ENCODE results near the gene RNU5B-1. TPM values are rescaled to one million over a fixed set of nuclear protein-coding genes. Genes with fewer than 3 reads are reported as not detected.
"Not testable (repeated sequence)": the region's sequence is repeated elsewhere in the genome, so short reads cannot be mapped to it uniquely, and the experiment has no call there.

The RNU5B-1 gene
- total RNA-seq, 6 experiments from 2014 or later, result 8.6 to 18.0 (median 10.5) TPM; not detected in 3

DNA sequence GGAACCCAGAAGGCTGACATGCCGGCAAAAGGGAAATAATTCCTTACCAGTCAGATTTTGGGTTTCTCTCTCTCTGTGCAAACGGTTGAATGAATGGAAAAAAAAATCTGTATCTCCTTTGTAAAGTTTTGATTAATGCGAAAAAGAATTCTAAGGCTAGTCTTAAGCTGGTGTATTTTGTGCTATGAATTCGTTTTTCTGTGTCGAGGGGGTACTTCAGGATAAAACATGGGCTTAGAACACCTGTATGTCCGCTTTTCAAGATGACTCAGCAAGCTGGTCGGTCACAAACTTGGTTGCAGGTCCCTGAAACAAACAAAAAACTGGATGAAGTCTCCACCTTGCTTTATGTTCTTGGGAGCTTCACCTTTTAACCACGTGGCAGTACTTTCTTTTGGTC lies 44.9 kb downstream of the RNU5B-1 start:
- H3K4me1 Mint-ChIP-seq (ENCODE audit: low read depth), result no peaks in the 10 kb centered on the region
- peaks cover 2% of the 10 kb centered on the region; the same call in 1 of the 2 replicates for H3K36me3 Mint-ChIP-seq (ENCODE audit: low read depth)
- H3K27ac Mint-ChIP-seq, result no peak overlapping the region
- DNase-seq, result no peak
- no peak for TF ChIP-seq CTCF (IDR thresholded peaks at IDR 0.05)
- H3K4me3 Mint-ChIP-seq, result no peak overlapping the region
- peaks cover 11% of the 10 kb centered on the region; the same call in 1 of the 2 replicates for H3K9me3 Mint-ChIP-seq
- H3K27me3 Mint-ChIP-seq (ENCODE audit: insufficient read depth), result peaks cover 57% of the 10 kb centered on the region

DNA sequence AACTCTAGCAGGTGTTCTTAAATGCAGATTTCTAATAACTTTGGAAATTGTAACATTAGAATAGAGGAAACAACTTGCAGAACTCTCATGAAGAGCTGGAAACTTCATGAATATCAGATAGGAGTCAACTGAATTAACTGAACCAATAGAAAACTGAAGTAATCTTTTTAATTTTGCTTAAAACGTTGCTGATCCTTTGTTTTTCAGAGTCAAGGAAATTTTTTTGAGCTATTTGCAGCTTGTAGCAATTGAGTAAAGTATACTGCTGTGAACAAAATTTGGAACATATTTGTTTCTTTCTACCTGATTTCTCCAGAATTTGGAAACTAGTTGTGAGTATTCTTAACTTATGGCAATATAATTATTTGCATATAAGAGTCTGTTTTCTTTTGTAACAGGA lies 47.5 kb downstream of the RNU5B-1 start:
- peaks cover 11% of the 10 kb centered on the region; the same call in 1 of the 2 replicates for H3K9me3 Mint-ChIP-seq
- H3K36me3 Mint-ChIP-seq (ENCODE audit: low read depth); H3K27ac Mint-ChIP-seq; H3K4me1 Mint-ChIP-seq (ENCODE audit: low read depth); H3K4me3 Mint-ChIP-seq; DNase-seq: not testable (repeated sequence)
- peaks cover 62% of the 10 kb centered on the region for H3K27me3 Mint-ChIP-seq (ENCODE audit: insufficient read depth)

Other genes with a start within 250 kb of the RNU5B-1 start
- not detected for gene RASL12, start 236.7 kb upstream of the RNU5B-1 start, total RNA-seq (2021; fragmentation: NEBNext Ultra II Directional; extraction: Animal tissue kit (Norgen Biotek cat#: 25700))
- gene KBTBD13, start 227.9 kb upstream of the RNU5B-1 start, total RNA-seq (2021; fragmentation: NEBNext Ultra II Directional; extraction: Animal tissue kit (Norgen Biotek cat#: 25700)), result not detected
- gene UBAP1L, start 189.5 kb upstream of the RNU5B-1 start, total RNA-seq (2021; fragmentation: NEBNext Ultra II Directional; extraction: Animal tissue kit (Norgen Biotek cat#: 25700)), result 1 to 10 TPM in 1 of 6 experiments, under 1 TPM in 5; 0.43 to 1.4 (median 0.64) TPM
- gene PDCD7, start 170.9 kb upstream of the RNU5B-1 start, total RNA-seq (2021; fragmentation: NEBNext Ultra II Directional; extraction: Animal tissue kit (Norgen Biotek cat#: 25700)), result 10 to 100 TPM; 18.5 to 32.1 (median 22.8) TPM
- 10 to 100 TPM; 35.1 to 42.0 (median 39.4) TPM for gene CLPX, start 119.3 kb upstream of the RNU5B-1 start, total RNA-seq (2021; fragmentation: NEBNext Ultra II Directional; extraction: Animal tissue kit (Norgen Biotek cat#: 25700))
- under 1 TPM in 1 of 6 experiments, not detected in 5; 0.05 TPM for gene CILP, start 93.2 kb upstream of the RNU5B-1 start, total RNA-seq (2021; fragmentation: NEBNext Ultra II Directional; extraction: Animal tissue kit (Norgen Biotek cat#: 25700))
- gene PARP16, start 17.8 kb upstream of the RNU5B-1 start, total RNA-seq (2021; fragmentation: NEBNext Ultra II Directional; extraction: Animal tissue kit (Norgen Biotek cat#: 25700)), result 1 to 10 TPM; 4.1 to 5.1 (median 4.4) TPM
- gene RNU5A-1, start 8.6 kb upstream of the RNU5B-1 start, total RNA-seq (2021; fragmentation: NEBNext Ultra II Directional; extraction: Animal tissue kit (Norgen Biotek cat#: 25700)), result not detected
- not detected for gene IGDCC3, start 73.3 kb downstream of the RNU5B-1 start, total RNA-seq (2021; fragmentation: NEBNext Ultra II Directional; extraction: Animal tissue kit (Norgen Biotek cat#: 25700))
- under 1 TPM; 0.07 to 0.72 (median 0.55) TPM for gene IGDCC4, start 118.3 kb downstream of the RNU5B-1 start, total RNA-seq (2021; fragmentation: NEBNext Ultra II Directional; extraction: Animal tissue kit (Norgen Biotek cat#: 25700))
- gene DPP8, start 213.0 kb downstream of the RNU5B-1 start, total RNA-seq (2021; fragmentation: NEBNext Ultra II Directional; extraction: Animal tissue kit (Norgen Biotek cat#: 25700)), result 10 to 100 TPM; 24.9 to 34.9 (median 30.9) TPM
- gene HACD3, start 225.8 kb downstream of the RNU5B-1 start, total RNA-seq (2021; fragmentation: NEBNext Ultra II Directional; extraction: Animal tissue kit (Norgen Biotek cat#: 25700)), result 10 to 100 TPM; 58.7 to 71.1 (median 65.7) TPM

All from HFFc6 (cell line).